Stimulated activated CD8-positive, alpha-beta memory T cell treated with anti-CD3 and anti-CD28 coated beads, Interleukin-4, amount 100 ng/mL, for 24 hours (primary cell): Measurements from ENCODE around the gene MOV10L1.
"Not testable (repeated sequence)": the region's sequence is repeated elsewhere in the genome, so short reads cannot be mapped to it uniquely, and the experiment has no call there.

Experiments used
- DNase-seq: peaks from one replicate; pipeline ENCODE4 v3.0.0-alpha.2; 2020; ENCODE audit warnings: low read depth

Gene MOV10L1

GRCh38 chr22:50078246-50078645 is 11.6 kb upstream of the MOV10L1 start:
- no peak for DNase-seq

GRCh38 chr22:50078761-50079160 is 11.0 kb upstream of the MOV10L1 start:
- no peak for DNase-seq

- no peak for DNase-seq
Observed at GRCh38 chr22:50080077-50080465, 9.7 kb upstream of the MOV10L1 start.

- no peak for DNase-seq
Observed at GRCh38 chr22:50081426-50082196, 8.2 kb upstream of the MOV10L1 start.

- DNase-seq, result no peak
Observed at GRCh38 chr22:50082197-50082715, 7.5 kb upstream of the MOV10L1 start.

GRCh38 chr22:50082961-50083461 is 6.8 kb upstream of the MOV10L1 start:
- DNase-seq, result no peak

GRCh38 chr22:50083462-50084079 is 6.2 kb upstream of the MOV10L1 start:
- DNase-seq, result no peak

- DNase-seq, result no peak
Observed at GRCh38 chr22:50084080-50084477, 5.7 kb upstream of the MOV10L1 start.

GRCh38 chr22:50084614-50085021 is 5.2 kb upstream of the MOV10L1 start:
- DNase-seq, result no peak

- no peak for DNase-seq
Observed at GRCh38 chr22:50085211-50085972, 4.4 kb upstream of the MOV10L1 start, which contains the start of gene MLC1. TSS of gene MLC1 (minus strand) at chr22:50085426. CDS start at chr22:50084902, 524 bp downstream.

- no peak for DNase-seq
Observed at GRCh38 chr22:50086526-50086925, 3.3 kb upstream of the MOV10L1 start.

- DNase-seq, result not testable (repeated sequence)
Observed at GRCh38 chr22:50086975-50087374, 2.8 kb upstream of the MOV10L1 start.

- DNase-seq, result no peak
Observed at GRCh38 chr22:50087646-50088045, 2.2 kb upstream of the MOV10L1 start.

- DNase-seq, result no peak
Observed at GRCh38 chr22:50088096-50088495, 1.7 kb upstream of the MOV10L1 start.

- DNase-seq, result no peak
Observed at GRCh38 chr22:50089231-50089630, 575 bp upstream of the MOV10L1 start.

- DNase-seq, result no peak
Observed at GRCh38 chr22:50090412-50090714, 557 bp downstream of the MOV10L1 start.

- no peak for DNase-seq
Observed at GRCh38 chr22:50091092-50091768, 1.4 kb downstream of the MOV10L1 start.

- DNase-seq, result no peak
Observed at GRCh38 chr22:50092342-50092741, 2.5 kb downstream of the MOV10L1 start.

- DNase-seq, result no peak
Observed at GRCh38 chr22:50098052-50098451, 8.2 kb downstream of the MOV10L1 start.

- no peak for DNase-seq
Observed at GRCh38 chr22:50101870-50102565, 12.2 kb downstream of the MOV10L1 start.

GRCh38 chr22:50102946-50103345 is 13.1 kb downstream of the MOV10L1 start:
- DNase-seq, result no peak
